Prostate gland (tissue), 2 donors: ENCODE results near the gene TEX47. TPM values are rescaled to one million over a fixed set of nuclear protein-coding genes. Genes with fewer than 3 reads are reported as not detected.

Source experiments
- DNase-seq: peaks from one replicate; pipeline ENCODE4 v3.0.0-alpha.2; 2019; ENCODE audit warnings: low spot score
- H3K27ac ChIP-seq, 2 donors: fragments of 200-600 bp; sonication (generic); 2 replicates each; pipeline ENCODE4 v1.5.1; 2017 to 2019
- H3K27me3 ChIP-seq: fragments of 200-600 bp; sonication (generic); replicated peaks from 2 replicates; pipeline ENCODE4 v1.5.1; 2019; ENCODE audit not compliant: insufficient read depth
- H3K36me3 ChIP-seq, 2 donors: fragments of 200-600 bp; sonication (generic); 1 replicate in 1 of 2; 2 replicates in 1 of 2; pipeline versions ENCODE4 v1.5.1 to v1.8.1; 2017 to 2019
- H3K4me1 ChIP-seq: fragments of 200-600 bp; sonication (generic); replicated peaks from 2 replicates; pipeline ENCODE4 v1.5.1; 2019
- H3K4me3 ChIP-seq, 2 donors: fragments of 200-600 bp; sonication (generic); 2 replicates each; pipeline ENCODE4 v1.5.1; 2017 to 2019
- H3K9me3 ChIP-seq: fragments of 200-600 bp; sonication (generic); 2 replicates; pipeline ENCODE4 v1.5.1; 2017
- CTCF ChIP-seq, 4 experiments: fragments of 200-600 bp in 2 of 4; fragments of 450-650 bp in 2 of 4; sonication (generic) in 2 of 4; IDR thresholded peaks; 1 replicate in 3 of 4; 2 replicates in 1 of 4; pipeline ENCODE4 v1.5.1; 2016 to 2019; ENCODE audit warnings: antibody characterized with exemption in 4 of 4, mild to moderate bottlenecking in 2 of 4, moderate library complexity in 2 of 4
- POLR2A ChIP-seq: fragments of 450-650 bp; IDR thresholded peaks from one replicate; pipeline ENCODE4 v1.6.1; 2016; ENCODE audit warnings: antibody characterized with exemption, mild to moderate bottlenecking
- POLR2AphosphoS5 ChIP-seq: sonication (generic); formaldehyde crosslinking; IDR thresholded peaks from one replicate; pipeline ENCODE4 v1.6.1; 2017; ENCODE audit warnings: antibody characterized with exemption
- WGBS: methylation state at CpG from one replicate; pipeline ENCODE4 v1.1.5; 2018; 5-methylcytosine and 5-hydroxymethylcytosine counted together
- intact Hi-C: fragments of 100-400 bp; cut with DNase I; formaldehyde crosslinking; loops from one replicate; pipeline ENCODE4 v1.14.2; 2022
- total RNA-seq, 2 donors: library from RNA; depleted of rRNA; stranded (reverse); fragments of >200 nt; gene quantifications; one replicate each; pipeline ENCODE4 v1.1.0, GENCODE V29; 2016

The TEX47 gene
- total RNA-seq, 2 donors from 2014 or later: 1.8 TPM; not detected in 1

- peaks cover 6% of the 10 kb centered on the region for H3K27me3 ChIP-seq
- H3K4me1 ChIP-seq: no peaks in the 10 kb centered on the region
- H3K9me3 ChIP-seq: no peaks in the 10 kb centered on the region
- TF ChIP-seq CTCF (IDR thresholded peaks at IDR 0.05): no peak
- no peak for DNase-seq
- no peaks in the 10 kb centered on the region for H3K36me3 ChIP-seq
- no peak overlapping the region for H3K27ac ChIP-seq
- intact Hi-C loops: no loop called here
- H3K4me3 ChIP-seq: no peak overlapping the region
- WGBS: 50% methylated on average over 1 of the region's 1 CpG
These were observed 33.8 kb downstream of the TEX47 start for GRCh38 chr7:88761779-88762178.

DNA sequence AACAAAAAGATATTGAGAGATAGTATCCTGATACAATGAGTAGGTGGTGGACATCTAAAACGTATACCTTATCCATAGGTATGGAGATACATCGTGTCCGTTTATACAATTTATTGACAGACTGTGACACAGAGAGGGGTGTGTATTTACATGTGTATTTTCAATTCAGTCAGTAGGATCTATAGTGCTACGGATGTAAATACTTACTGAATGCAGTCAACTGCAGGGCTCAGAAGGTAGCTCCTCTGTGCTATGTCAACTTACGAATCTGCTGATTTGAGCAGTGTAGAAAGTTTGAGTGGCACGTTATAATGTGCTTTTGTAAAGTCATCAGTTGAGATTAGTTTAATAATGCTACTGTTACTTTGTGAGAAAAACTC lies 35.4 kb downstream of the TEX47 start:
- H3K4me3 ChIP-seq: no peak overlapping the region
- no peak overlapping the region for H3K27ac ChIP-seq

DNA sequence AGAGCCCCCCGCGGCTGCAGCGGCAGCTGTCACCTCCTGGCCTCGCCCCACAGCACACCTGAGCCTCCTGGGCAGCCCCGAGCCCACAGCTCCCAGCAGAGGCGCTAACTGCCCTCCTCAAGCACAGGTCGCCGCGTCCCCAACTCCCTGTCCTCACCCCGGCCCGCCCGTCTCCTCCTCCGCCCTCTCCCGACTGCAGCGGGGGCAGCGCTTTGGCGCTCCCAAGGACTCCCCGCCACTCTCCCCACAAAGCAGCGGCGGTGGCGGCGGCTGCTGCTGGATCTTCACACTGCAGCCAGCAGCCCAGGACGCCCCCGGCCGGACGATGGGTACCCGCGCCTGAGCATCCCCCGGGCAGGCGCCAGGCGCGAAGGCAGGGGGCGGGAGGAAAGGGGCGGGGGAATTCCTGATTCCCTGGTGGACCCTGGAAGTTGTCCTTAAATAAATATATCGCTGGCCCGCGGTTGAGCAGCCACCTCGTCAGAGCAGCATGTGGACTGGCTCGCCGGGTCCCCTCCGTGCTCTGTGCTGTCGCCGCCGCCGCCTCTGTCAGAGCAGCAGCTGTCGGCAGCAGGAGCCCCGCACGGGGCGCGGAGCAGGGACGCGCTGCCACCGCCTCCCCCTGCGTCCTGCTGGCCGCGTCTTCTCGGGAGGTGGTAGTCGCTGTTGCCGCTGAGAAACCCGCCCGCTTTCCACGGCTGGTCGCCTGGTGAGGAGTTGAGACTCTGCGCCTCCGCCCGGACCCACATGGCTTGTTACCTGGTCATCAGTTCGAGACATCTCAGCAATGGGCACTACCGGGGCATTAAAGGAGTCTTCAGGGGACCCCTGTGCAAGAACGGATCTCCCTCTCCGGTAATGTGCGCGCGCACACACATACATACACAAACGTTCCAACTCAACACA lies 36.1 kb downstream of the TEX47 start, which contains the start of gene ZNF804B:
ZNF804B (plus strand) TSS at position 471 of the 906 bp plus-strand sequence; CDS start at position 748, 277 bp downstream.
- no peak for TF ChIP-seq POLR2AphosphoS5
- no peak for TF ChIP-seq POLR2A
- no peak for TF ChIP-seq CTCF (IDR thresholded peaks at IDR 0.05)
- Histone ChIP-seq H3K4me1 (no peaks in the 10 kb centered on the region), H3K27ac (no peak within 1 kb of the TSS), H3K27me3 (peaks cover 6% of the 10 kb centered on the region), H3K9me3 (no peaks in the 10 kb centered on the region), H3K36me3 (no peaks in the 10 kb centered on the region), H3K4me3 (peak within 1 kb of the TSS; percentile 24 to 25)
- peak; percentile 4 for DNase-seq
- 2% methylated on average over 73 of the region's 74 CpGs for WGBS
- intact Hi-C loops: no loop called here

More for the DNA sequence above, 35.4 kb downstream of the TEX47 start:
- no peaks in the 10 kb centered on the region for H3K36me3 ChIP-seq
- no peak for TF ChIP-seq CTCF (IDR thresholded peaks at IDR 0.05)
- peaks cover 6% of the 10 kb centered on the region for H3K27me3 ChIP-seq
- intact Hi-C loops: no loop called here
- H3K9me3 ChIP-seq: no peaks in the 10 kb centered on the region
- WGBS: 39% methylated on average over 6 of the region's 6 CpGs
- H3K4me1 ChIP-seq: no peaks in the 10 kb centered on the region
- no peak for DNase-seq

- Histone ChIP-seq H3K36me3 (no peaks in the 10 kb centered on the region), H3K27ac (no peak overlapping the region), H3K4me1 (no peaks in the 10 kb centered on the region), H3K4me3 (peak overlapping the region; percentile 24 to 25), H3K9me3 (no peaks in the 10 kb centered on the region), H3K27me3 (peaks cover 6% of the 10 kb centered on the region)
- 4% methylated on average over 33 of the region's 33 CpGs for WGBS
- intact Hi-C loops: no loop called here
- TF ChIP-seq CTCF (IDR thresholded peaks at IDR 0.05) (no peak), POLR2AphosphoS5 (no peak), POLR2A (no peak)
- DNase-seq: peak; percentile 7
These were observed 36.9 kb downstream of the TEX47 start for GRCh38 chr7:88758381-88759229.
